Measurements from ENCODE around the gene KIAA1549.

Gene KIAA1549

DNA sequence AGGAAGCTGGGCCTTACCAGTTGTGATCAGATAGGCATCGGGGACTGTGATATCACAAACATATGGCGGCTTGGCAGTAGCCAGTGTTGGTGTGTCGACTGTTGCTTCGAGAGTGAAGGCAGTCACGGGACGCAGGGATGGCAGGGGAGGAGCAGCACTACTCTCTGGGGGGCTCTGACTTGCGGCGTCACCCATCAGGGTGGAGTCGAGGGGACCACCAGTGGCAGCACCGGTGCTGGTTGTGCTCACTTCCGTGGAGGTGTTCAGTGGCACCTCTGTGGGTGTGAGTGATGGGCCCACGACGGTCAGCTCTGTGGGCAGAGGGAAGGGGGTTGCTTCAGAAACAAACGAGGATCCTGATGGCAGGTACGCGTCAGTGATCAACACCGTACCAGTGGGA, 64.5 kb downstream of the KIAA1549 start:
- DNase-seq (ENCODE audit: low read depth): no peak
- H3K4me3 ChIP-seq (ENCODE audit: low read depth, low read length): no peak overlapping the region
- TF ChIP-seq, protein P1, sequence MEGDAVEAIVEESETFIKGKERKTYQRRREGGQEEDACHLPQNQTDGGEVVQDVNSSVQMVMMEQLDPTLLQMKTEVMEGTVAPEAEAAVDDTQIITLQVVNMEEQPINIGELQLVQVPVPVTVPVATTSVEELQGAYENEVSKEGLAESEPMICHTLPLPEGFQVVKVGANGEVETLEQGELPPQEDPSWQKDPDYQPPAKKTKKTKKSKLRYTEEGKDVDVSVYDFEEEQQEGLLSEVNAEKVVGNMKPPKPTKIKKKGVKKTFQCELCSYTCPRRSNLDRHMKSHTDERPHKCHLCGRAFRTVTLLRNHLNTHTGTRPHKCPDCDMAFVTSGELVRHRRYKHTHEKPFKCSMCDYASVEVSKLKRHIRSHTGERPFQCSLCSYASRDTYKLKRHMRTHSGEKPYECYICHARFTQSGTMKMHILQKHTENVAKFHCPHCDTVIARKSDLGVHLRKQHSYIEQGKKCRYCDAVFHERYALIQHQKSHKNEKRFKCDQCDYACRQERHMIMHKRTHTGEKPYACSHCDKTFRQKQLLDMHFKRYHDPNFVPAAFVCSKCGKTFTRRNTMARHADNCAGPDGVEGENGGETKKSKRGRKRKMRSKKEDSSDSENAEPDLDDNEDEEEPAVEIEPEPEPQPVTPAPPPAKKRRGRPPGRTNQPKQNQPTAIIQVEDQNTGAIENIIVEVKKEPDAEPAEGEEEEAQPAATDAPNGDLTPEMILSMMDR (conservative IDR thresholded peaks at IDR 0.05; ENCODE audit: low read depth, low read length): no peak

DNA sequence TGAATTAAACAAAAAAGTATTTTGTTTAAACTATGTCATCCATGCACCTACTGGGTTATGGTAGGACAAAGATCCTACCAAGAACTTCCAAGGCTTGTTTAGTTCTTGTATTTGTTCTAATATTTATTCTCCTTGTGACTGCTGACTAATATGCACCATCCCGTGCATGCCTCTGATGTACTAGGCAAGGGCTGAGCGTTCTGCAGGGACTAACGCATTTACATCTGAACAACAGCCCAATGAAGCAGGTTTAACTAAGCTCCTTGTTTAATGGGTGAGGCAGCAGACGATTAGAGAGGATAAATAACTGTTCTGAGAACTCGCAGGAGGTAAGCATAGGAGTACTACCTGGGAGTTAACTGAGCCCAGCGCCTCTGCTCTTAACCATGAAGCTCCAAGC, 64.9 kb downstream of the KIAA1549 start:
- DNase-seq (ENCODE audit: low read depth): no peak

DNA sequence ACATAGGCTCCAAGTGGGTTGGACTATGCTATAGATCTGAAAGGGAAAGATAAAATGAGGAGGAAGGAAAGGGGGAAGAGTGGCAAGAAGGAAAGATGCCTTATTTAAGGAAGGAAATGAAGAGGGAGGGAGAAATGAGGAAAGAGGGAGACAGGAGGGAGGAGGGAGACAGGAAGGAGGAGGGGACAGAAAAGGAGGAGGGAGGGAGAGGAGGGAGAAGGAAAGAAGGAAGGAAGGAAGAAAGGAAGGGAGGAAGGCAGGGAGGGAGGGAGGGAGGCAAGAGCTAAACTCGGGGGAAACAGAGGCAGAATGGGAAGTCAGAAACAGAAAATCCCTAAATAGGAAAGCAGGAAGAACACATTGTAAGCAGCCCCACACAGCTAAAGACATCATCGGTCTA, 67.4 kb downstream of the KIAA1549 start:
- no peak overlapping the region for H3K4me3 ChIP-seq (ENCODE audit: low read depth, low read length)
- no peak for DNase-seq (ENCODE audit: low read depth)
- TF ChIP-seq, protein P1 (conservative IDR thresholded peaks at IDR 0.05; ENCODE audit: low read depth, low read length): no peak

More for the DNA sequence above, 64.9 kb downstream of the KIAA1549 start:
- TF ChIP-seq, protein P1 (conservative IDR thresholded peaks at IDR 0.05; ENCODE audit: low read depth, low read length): no peak
- no peak overlapping the region for H3K4me3 ChIP-seq (ENCODE audit: low read depth, low read length)

DNA sequence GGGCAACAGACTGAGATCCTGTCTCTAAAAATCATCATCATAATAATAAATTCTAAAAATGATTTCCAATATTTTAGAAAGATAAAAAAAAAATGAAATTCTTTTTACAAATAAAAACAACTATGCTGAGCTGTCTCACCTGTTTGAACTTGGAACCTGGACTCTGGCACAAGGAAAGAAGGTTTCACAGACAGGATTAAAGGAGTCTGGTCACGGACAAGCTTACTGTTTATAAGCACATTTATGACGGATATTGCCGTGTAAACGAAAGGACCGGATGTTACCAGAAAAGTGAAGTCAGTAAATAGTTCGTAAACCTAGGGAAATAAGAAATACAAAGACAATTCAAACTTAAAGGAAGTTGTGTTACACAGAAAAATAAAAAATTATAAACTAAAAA, 70.2 kb downstream of the KIAA1549 start:
- TF ChIP-seq, protein P1 (conservative IDR thresholded peaks at IDR 0.05; ENCODE audit: low read depth, low read length): no peak
- DNase-seq (ENCODE audit: low read depth): no peak

DNA sequence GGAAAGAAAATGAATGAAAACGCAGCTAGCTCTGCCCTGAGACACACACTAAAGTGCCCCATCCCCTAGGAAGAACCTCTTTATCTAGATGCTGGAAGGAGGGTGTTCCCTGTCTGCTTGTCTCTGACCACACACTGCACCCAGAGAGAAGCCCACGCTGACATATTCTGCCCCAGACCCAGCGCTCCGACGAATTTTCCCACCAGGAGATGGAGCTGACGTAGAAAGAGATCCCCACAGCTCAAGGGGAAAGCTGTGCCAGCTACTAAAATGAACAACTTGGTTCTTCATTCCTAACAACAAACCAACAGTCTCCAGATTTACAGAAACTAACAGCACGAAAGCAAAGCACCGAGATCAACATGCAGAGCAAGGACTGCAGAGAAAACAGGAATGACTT, 73.3 kb downstream of the KIAA1549 start:
- TF ChIP-seq, protein P1 (conservative IDR thresholded peaks at IDR 0.05; ENCODE audit: low read depth, low read length): no peak
- no peak overlapping the region for H3K4me3 ChIP-seq (ENCODE audit: low read depth, low read length)
- DNase-seq (ENCODE audit: low read depth): no peak

More for the DNA sequence above, 70.2 kb downstream of the KIAA1549 start:
- no peak overlapping the region for H3K4me3 ChIP-seq (ENCODE audit: low read depth, low read length)

DNA sequence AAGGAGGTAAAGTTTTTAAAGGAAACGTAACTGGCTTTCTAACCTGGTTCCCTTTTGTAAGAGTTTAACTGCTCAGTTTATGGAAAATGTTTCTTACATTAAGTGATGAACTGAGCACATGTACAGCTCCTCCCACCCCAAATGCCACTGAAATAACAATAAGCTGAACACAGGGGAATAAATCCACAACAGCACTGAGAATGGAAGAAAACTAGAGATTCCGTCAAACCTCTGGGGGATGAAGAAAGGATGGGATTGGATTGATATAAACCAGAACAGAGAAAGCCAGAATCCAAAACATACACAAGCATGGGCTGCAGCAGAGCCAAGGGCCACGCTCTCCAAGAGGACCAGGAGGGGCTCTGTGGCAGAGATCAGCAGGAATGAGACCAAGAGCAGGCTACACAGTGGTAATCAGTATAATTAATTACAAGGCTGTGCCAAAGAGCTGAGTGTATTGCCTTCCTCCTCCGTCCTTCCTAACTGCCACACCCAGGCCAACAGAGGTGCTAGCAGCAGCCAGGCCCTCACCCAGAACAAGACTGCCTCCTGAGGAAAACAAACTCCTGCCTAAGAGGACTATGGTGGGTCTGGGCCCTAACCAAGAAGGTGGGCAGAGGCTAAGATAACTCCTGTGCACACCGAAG, 73.9 kb downstream of the KIAA1549 start:
- DNase-seq (ENCODE audit: low read depth): no peak
- TF ChIP-seq, protein P1 (conservative IDR thresholded peaks at IDR 0.05; ENCODE audit: low read depth, low read length): no peak
- no peak overlapping the region for H3K4me3 ChIP-seq (ENCODE audit: low read depth, low read length)

DNA sequence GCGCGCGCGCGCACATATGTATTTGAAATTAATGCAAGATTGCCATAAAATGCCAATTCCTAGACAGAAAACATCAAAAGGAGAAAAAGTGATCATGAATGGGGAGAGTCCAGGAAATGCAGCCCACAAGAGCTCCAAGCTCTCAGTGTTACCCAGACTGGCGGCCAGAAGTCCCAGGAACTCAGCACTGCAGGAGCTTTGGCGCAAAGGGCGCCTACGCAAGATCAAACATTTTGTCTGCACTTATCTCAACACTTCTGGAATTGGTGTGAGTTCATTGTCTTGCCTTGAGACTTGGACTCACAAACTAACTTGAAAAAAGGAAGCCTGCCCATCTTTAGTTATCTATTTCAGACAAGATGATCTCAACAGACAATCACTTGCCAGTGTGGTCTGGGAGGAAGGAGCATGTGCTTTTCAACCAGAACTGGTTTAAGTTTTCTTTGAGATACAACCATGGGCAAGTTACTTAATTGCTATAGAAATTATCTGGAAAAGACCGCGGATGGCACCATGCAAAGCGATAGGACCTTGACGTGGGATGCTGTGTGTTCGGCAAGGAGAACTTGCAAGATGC, 77.2 kb downstream of the KIAA1549 start:
- TF ChIP-seq, protein P1 (conservative IDR thresholded peaks at IDR 0.05; ENCODE audit: low read depth, low read length): no peak
- no peak for DNase-seq (ENCODE audit: low read depth)
- H3K4me3 ChIP-seq (ENCODE audit: low read depth, low read length): no peak overlapping the region

Measured in choroid plexus epithelial cell (primary cell).